ENCODE measurements around the gene TSPAN14. TPM values are rescaled to one million over a fixed set of nuclear protein-coding genes. Genes with fewer than 3 reads are reported as not detected.

Gene TSPAN14
- polyA plus RNA-seq, 1 donor, result 57.7 TPM

DNA sequence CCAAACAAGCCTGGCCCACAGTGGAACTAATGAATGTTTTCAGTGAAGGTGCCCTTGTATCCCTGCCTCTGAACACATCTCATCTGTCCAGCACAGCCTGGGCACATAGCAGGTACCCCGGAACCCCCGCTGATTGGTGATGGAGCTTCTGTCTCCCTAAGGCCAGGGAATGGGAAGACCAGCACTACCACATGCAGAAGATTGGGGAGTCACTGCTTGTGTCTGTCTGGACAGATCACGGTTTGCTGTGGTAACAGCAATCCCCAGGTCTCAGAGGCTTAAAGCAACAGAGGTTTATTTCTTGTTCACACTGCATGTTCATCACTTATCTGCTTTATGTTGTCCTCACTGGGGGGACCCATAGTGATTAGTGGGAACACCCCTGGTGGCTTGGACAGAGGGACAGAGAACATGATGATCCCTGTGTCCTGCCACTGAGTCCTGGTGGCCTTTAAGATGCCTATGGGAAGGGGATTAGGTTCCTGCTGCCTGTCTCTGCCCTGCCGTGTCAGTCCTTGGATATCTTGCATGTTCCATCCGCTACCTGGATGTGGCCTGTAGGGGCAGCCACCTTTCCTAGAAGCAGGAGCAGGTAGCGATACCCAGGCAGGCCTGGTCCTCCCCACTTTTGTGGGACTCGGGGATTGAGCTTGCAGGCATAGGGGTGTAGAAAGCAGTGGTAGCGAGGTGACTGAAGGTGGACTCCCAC lies 3.6 kb downstream of the TSPAN14 start:
- no peak for DNase-seq

DNA sequence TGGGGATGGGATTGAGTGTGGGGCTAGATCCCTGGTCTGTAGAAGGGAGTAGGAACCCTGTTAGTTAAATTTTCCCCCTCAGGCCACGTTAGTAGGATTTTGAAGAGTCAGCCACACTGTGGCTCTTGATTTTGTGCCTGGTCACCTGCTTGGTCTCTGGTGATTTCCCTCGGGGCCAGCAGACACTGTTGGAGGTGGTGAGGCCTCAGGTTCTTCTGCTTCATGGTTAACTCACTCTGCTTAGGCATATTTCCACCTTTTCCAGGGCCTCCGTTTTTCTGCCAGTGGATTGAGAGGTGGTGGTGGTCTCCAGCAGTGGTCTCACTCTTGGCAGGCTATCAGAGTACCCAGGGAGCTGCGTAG lies 4.1 kb downstream of the TSPAN14 start:
- DNase-seq, result no peak

DNA sequence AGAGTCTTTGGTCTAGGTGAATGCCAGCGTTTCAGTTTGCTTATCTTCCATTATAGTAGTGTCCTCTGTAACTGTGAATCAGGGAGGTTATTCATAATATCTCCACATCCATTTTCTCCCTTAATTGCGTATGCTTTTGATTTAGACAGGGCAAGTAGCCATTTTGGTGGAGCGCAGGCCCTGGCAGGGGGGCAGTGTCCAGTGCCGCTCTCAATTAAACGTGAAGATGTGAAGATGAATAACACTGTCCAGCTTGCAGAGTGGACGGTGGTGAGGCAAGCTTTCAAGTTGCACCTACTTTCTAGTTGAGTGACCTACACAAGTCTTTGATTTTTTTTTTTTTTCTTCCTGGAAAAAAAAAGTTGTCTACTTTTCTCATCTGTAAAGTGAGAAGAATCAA lies 4.5 kb downstream of the TSPAN14 start:
- DNase-seq, result no peak

DNA sequence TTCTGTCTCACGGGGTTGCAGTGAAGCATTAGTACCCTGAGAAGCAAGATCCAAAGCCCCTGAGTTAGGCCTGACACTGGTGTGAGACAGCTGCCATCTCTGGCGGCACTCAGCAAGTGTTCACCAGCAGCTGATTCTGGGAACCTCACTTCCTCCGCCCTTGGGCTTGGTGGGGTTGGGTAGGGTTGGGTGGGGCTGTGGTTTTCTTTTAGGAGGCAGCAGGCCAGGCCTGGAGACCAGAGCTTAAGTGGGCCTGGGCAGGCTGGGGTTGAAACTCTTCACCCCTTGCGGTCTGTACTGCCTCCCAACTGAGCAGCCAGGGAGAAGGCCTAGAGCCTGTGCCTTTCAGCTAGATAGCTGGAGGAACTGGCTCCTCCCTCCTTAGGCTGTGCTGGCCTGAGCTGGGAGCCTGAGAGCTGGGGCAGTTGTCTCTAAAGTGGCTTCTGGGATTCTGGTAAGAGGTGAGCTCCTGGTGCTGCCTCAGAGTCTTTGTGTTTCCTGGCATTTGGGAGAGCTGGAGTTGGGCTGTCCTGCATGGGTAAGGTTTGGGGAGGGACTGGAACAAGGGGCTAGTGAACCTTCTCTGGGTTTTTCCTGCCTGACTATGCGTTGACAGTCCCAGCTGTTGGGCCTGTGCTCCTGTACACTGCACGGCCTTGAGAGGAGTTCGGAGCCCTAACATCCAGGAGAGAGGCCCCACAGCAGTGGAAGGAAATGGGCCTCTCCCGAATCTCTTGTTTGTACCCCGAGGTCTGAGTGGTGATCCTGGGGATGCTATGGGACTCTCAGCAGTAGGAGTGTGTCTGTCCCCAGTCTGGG lies 5.1 kb downstream of the TSPAN14 start:
- no peak for DNase-seq

DNA sequence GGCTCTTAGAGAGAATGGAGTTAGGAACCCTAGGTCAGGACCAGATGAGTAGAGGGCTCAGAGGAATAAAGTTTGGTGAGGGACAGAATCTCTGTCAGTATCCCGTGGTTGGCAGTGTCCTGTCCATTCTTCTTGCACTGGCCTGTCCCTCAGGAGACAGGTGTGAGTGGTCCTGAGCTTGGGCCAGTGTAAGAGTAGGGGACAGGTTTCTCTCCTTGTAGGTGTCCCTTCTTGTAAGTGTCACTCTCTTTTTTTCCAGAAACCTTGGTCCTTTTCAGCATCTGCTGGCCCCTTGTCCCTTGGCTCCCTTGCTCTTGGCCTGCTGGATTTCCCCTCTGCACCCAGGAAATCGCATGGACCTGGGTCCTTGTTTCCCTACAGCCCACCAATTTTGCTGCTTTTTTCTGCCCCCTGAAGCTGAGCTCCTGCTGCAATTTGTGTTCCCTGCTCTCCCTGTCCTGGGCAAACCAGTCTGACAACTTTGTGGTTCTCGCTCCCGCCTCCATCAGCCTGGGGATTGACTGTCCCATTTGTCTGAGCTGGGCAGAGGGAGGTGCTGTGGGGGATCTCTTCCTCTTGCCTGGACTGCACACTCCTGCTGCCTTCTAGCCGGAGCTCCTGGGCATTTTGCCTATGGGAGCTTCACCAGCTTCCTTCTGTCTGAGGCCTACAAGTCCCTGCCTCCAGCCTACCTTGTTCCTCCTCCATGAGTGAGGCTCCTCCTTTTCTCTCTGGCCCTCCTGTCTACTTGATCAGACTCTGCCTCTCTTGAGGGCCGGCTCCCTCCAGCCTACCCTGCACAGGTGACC lies 6.5 kb downstream of the TSPAN14 start:
- no peak for DNase-seq

DNA sequence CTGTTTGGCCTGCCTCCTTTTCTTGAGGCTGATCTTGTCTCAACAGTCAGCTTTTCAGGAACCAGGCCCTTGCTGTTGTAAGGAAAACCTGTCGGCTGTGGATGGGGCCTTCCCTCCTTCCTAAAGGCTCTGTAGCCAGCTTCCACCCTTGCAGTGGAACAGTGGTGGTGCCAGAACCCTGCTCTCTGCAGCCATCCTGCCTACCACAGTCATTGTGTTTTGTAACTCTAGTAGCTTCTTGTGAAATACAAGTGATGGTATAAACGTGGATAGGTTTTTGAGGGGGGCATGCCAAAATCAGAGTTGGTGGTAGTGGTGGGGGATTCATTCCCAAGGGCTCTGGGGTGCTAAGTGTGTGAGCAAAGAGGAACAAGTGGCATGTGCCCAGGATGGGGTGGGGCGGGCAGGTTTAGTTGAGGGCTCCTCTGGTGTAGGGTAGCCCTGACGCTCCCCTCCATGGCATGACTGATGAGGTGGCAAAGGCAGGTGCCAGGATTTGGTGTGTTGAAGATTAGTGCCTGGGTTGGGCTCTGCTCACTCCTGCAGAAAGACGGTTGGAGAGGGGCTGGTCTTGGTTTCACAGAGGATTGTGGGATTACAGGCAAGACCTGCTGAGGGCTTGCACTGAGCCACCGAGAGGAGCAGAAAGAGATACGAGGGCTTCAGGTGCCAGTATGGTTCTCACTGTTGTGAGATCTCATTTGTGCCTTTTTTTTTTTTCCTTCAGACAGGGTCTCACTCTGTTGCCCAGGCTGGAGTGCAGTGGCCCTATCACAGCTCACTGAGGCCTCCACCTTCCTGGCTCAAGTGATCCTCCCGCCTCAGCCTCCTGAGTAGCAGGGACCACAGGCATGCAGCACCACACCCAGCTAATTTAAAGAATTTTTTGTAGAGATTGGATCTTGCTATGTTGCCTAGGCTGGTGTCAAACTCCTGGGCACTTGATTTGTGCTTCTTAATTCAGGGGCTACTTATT lies 7.4 kb downstream of the TSPAN14 start:
- DNase-seq, result no peak

DNA sequence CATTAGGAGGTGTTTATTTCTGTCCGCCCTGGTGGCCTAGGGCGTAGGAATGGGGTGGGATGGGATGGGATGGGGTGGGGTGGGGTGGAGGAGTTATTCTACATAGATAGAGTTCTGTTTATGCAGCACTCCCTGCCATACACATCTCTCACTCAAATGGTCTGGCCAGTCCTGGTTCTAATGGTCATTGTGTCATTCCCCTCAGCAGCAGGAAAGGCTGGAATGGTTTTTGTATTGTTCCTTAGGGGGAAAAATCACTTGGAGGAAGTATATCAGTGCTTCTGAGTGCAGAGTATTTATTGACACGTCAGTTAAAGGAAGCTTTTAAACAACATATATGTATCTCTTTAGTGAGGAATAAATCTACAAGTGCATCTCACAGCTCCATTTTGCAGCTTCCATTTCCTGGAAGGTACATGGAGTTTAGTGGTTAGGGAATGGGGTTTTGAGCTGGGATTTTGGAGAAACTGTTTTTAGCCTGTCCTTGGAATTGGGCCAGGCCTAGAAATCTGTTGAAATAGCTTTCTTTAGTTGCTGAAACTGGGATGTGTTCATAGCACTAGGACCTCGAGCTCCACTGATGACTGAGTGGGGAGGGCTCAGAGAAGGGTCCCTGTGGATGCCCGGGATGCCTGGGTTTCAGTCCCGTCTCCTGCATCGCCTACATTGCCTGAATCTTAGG lies 8.3 kb downstream of the TSPAN14 start:
- peak; percentile 57 for DNase-seq

DNA sequence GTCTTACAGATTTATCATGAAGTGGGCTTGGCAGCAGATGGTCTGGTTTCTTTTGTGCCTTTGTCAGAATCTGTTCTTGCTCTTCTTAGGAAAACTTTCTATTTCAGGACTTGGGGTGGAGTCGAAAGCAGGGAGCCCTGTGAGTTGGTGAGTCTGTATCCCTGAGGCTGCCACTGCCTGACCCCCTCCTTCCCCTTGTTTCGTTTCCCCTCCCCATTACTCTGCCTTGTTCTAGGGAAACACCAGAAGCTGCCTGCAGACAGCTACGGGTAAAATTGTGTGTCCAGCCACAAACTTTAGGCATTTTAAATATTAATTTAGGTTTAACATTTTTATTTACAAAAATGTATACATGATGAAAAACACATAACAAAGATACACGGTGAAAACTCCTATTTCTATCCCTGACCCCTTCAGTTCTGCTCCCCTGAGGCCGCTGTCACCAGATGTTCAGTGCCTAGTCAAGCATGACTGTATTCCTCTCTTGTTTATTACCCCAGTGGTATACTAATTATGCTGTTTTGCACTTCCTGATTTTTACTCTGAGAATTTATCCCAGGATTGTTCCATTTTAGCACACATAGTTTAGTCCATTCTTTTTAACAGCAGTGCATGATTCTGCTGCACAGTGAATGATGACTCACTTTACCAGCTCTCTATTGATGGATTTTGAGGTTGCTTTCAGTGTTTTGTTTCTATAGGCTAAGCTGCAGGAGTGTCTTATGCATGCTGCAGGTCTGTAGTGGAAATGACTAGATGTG lies 9.1 kb downstream of the TSPAN14 start:
- DNase-seq, result no peak

DNA sequence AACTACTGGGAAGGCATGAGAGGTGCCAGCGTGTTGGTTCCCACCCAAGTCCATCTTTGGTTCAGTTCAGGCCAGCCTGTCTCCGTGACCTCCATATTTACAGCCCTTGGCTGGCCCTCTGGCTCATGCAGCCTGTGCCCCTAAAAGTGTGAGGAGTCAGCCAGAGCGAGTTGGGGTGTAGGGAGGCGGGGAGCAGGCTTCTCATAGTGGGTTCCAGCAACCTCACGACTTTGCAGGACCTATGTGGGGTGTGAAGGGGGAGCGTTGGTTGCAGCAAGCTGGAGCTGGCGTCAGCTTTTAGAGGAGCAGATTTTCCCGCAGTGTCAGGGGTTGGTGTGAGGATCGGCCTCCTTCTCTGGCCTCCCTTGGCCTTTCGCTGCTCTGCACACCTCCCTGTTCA lies 9.8 kb downstream of the TSPAN14 start:
- no peak for DNase-seq

DNA sequence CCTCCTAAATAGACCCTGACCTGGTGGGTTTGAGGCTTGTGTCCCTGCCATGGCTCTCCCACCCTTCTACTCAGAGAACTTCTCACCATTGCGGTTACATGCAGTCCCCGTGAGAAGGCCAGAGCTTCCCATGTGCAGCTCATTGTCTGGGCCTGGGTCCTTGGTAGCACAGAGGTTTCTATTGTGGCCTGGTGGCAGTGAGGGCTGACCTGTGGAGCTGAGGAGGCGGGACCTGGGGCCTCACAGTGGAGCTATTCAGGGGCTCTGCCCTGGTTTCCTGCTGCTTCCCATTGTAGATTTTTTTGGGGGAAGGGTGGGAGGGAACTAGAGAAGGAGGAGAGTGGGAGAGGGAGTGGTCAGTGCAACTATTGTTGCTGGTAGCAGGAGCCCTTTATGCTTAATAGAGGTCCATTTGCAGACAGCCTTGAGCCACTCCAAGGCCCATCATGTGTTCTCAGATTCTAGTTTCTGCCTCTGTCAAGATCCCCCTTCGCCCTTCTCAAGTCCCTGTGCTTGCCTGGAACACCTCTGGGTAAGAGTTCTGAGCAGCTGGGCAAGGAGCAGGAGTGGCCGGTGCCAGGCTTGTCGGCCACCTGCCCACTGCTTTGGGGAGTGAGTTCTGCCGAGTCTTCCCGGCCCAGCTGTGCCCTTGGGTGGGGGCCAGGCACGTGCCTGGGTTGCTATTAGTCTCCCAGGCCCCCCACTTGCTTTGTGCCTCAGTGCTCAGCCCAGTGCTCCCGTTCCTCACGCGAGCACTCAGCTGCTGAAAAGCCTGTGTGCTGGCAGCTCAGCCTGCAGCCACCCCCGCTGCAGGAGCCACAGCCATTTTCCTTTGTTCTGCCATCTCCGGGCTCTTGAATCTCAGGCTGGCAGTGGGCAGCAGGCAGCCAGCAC lies 10.7 kb downstream of the TSPAN14 start:
- peak; percentile 43 for DNase-seq

DNA sequence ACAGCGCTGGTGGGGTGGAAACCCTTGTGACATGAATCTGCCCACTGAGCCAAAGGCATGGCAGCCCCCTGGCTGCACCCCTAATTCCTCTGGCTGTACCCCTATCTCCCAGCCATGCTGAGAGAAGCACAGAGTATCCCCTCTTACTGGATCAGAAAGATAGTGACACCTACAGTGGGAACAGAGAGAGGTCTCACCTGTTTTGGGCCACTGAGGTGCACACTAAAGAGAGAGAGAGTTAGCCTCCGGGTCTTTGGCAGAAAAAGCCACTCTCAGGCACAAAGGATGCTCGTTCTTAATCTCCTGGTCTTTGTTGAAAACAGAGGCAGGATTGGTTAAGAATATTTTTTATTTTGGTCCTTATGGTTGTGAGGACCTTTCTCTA lies 11.3 kb downstream of the TSPAN14 start:
- no peak for DNase-seq

DNA sequence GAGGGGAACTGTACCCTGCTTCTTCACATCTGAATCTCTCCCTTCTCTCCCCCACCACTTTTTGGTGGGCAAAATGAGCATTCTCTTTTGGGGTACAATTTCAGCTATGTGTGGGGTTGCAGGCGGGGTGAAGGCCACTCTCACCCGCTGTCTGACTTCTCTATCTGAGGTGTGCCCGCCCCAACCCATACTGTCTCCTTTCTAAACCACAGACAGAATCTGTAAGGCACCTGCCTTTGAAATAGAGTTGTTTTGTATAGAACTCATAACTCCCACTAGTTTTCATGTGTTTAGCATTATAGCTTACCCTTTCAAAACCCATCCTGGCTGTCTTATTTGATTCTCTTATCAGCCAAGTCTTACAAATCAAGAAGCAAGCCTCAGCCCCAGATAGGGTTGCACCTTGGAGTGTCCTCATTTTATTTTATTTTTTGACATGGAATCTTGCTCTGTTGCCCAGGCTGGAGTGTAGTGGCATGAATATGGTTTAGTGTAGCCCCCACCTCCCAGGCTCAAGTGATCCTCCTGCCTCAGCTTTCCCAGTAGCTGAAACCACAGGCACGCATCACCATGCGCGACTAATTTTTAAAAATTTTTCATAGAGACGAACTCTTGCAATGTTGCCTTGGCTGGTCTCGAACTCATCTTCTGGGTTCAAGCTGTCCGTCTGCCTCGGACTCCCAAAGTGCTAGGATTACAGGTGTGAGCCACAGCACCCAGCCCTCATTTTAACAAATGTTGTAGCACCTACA lies 11.9 kb downstream of the TSPAN14 start:
- no peak for DNase-seq

DNA sequence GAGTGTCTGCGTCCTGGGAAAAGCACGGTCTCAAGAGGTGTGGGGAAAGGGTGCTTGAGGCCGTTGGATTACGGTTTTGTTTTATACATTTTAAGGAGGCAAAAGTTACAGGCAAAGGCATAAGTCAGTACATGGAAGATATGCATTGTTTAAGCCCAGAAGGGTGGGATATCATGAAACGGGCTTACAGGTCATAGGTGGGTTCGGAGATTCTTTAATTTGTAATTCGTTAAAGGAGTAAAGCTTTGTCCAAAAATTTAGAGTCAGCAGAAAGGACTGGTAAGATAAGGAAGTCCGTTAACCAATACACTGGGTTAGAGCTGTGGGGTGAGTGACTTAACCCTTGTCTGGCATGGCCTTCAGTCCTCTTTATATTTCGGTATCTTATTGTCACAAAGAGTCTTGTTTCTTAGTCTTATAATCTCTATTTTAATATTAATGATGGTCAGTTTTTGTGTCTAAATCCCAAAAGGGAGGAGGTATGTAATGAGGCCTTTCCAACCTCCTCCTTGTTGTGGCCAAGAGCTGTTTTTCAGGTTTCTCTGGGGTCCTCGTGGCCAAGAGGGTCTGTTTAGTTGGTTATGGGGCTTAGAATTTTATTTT lies 12.7 kb downstream of the TSPAN14 start:
- no peak for DNase-seq

DNA sequence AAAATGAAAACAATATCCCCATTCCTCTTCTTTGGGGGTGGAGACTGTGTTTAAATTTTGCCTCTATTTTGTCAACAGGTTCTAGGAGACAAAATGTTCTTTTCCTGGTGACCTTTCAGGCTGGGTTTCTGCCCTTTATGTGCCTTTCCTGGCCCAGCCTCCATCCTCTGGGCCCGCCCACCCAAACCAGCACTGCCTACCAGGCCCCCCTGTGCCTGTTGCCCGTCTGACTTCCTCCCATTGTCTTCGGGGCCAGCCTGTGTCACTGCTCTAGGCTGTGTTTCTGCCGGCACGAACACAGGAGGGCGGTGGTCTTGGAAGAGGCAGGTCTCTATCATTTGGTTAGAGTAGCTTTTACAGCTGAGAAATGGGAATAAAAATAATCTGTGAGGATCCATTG lies 13.9 kb downstream of the TSPAN14 start:
- DNase-seq, result no peak

DNA sequence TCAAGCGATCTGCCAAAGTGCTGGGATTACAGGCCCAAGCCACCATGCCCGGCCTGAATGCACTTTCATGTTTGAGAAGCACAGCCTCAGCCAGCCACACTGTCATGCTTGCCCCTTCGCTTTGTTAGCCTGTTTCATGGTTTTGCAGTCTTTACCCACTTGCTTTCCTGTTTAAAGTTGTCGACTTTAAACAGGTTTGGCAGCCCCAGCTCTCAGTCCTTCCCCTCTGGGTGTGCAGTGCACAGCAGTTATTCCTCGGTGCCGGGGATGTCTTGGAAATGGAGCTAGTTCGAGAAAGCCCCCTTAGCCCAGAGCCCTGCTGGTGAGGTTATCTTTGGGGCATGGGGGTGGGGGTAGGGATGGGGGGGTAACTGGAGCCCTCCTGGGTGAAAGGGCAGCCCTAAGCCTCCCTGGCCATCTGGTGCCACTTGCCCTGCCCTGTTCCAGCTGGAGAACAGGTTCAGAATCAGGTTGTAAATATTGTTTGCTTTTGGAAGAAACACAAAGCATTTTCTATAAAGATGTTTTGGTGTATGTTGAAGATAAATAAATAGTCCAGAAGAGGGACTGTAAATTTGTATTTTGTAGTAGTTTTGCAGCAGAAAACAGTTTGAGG lies 14.8 kb downstream of the TSPAN14 start:
- DNase-seq, result no peak

DNA sequence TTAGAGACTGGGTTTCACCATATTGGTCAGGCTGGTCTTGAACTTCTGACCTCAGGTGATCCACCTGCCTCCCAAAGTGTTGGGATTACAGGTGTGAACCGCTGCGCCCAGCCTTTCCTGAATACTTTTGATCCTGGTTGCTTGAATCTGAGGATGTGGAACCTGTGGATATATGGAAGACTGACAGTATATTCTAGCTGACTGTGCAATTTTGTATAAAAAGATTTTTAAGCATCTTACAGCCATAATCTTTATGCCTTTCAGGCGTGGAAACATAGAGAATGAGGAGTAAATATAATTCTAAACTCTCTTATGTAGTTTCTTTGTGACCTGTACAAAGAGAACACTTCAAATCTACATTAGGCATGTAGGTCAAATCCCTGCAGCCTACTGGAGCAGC lies 16.2 kb downstream of the TSPAN14 start:
- no peak for DNase-seq

DNA sequence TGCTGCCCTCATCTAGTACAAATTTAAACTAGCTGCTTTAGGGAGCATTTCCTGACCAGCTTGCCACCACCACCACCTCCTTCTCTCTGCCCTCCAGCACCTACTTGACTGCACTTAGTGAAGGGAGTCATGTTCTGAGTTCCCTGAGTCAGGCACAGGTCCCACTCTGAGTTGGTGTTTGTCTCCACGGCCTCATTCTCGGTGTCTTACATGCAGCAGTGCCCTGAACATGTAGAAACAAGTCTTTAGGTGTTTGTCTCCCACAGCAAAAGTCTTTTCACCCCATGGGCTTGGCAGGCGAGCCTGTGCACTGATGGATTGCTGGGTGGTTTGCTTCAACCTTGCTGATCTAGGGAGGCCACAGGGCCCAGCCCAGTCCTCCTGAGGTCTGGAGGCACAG lies 16.9 kb downstream of the TSPAN14 start:
- no peak for DNase-seq

DNA sequence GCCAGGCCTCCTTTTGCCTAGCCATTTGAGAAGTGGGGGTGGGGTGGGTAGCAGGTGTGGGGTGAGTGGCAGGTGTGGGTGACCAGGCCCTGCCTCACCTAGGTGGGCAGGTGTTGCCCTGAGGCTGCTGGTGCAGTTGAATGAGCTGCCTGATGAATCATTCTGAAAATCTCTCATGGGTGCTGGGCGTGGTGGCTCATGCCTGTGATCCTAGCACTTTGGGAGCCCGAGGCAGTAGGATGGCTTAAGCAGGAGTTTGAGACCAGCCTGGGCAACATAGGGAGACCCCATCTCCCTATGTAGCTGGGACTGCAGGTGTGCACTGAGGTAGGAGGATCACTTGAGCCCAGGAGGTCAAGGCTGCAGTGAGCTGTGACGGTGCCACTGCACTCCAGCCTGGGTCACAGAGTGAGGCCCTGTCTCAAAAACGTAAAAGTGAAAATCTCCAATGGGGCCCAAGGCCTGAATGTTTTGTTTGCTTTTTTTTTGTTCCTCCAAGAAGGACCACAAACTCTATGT lies 17.7 kb downstream of the TSPAN14 start:
- no peak for DNase-seq
